Left lung (tissue), 10 donors: ENCODE results near the gene CREBBP. TPM values are rescaled to one million over a fixed set of nuclear protein-coding genes. Genes with fewer than 3 reads are reported as not detected.
"Not testable (repeated sequence)": the region's sequence is repeated elsewhere in the genome, so short reads cannot be mapped to it uniquely, and the experiment has no call there.

ENCODE experiments used
- ATAC-seq: fragments of 200-7000 bp; cut with Tn5 transposase; one replicate; pipeline ENCODE4 v1.9.1; 2020; ENCODE audit warnings: moderate library complexity
- DNase-seq, 4 donors: peaks; one replicate each; pipeline ENCODE4 v3.0.0-alpha.2; 2013 to 2020
- H3K27ac ChIP-seq, 2 donors: fragments of 200-600 bp; sonication (generic) in 1 of 2; one replicate each; pipeline versions ENCODE4 v1.5.0 to v1.8.0; 2020 to 2021
- H3K27me3 ChIP-seq, 2 donors: fragments of 200-600 bp; sonication (generic) in 1 of 2; one replicate each; pipeline versions ENCODE4 v1.5.0 to v1.8.0; 2020 to 2021
- H3K36me3 ChIP-seq, 2 donors: fragments of 200-600 bp; sonication (generic) in 1 of 2; one replicate each; pipeline versions ENCODE4 v1.5.0 to v1.8.0; 2020 to 2021
- H3K4me1 ChIP-seq, 2 donors: fragments of 200-600 bp; one replicate each; pipeline ENCODE4 v1.8.0; 2021
- H3K4me3 ChIP-seq, 2 donors: fragments of 200-600 bp; sonication (generic) in 1 of 2; one replicate each; pipeline versions ENCODE4 v1.5.0 to v1.8.0; 2020 to 2021; ENCODE audit warnings: mild to moderate bottlenecking in 1 of 2
- H3K9me3 ChIP-seq, 2 donors: fragments of 200-600 bp; sonication (generic) in 1 of 2; one replicate each; pipeline versions ENCODE4 v1.5.0 to v1.8.0; 2020 to 2021
- intact Hi-C, 2 donors: fragments of 100-400 bp; cut with DNase I; formaldehyde crosslinking; loops; one replicate each; pipeline versions ENCODE4 v1.11.2 to v1.14.2; 2022
- polyA plus RNA-seq, 6 donors: library from polyadenylated mRNA; unstranded; fragments of 120-200 nt; gene quantifications; one replicate each; pipeline ENCODE4 v1.2.1, GENCODE V29; 2013; ENCODE audit not compliant: insufficient read length in 6 of 6
- total RNA-seq, 2 donors: library from RNA; stranded (reverse); fragmentation: NEBNext Ultra II Directional; extraction: Animal tissue kit (Norgen Biotek cat#: 25700); gene quantifications; one replicate each; pipeline ENCODE4 v1.2.1, GENCODE V29; 2021
- TF ChIP-seq, protein P1 (sequence below), 2 donors: fragments of 200-600 bp; sonication (generic) in 1 of 2; IDR thresholded peaks; one replicate each; pipeline versions ENCODE4 v1.5.0 to v1.8.0; 2021; ENCODE audit warnings: antibody characterized with exemption in 2 of 2
- donor health status: DM: no; HTN: yes; CAD: no.
- donor health status: DM: no; HTN: no; CAD: no.

CREBBP gene
- total and polyA plus RNA-seq, 8 donors = 48.3 to 112 (median 104) TPM

DNA sequence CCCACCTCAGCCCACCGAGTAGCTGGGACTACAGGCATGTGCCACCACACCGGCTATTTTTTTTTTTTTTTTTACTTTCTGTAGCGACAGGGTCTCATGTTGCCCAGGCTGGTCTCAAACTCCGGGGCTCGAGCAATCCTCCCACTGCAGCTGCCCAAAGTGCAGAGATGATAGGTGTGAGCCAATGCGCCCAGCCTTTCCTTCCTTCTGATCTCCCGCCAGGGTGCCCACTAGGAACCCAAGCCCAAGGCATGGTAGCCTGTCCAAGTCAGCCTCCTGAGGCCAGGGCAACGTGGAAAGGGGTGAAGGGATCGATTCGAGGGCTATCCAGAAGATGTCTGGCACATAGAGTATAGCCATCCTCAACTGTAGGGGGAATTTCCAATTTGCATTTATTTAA is 9.6 kb upstream of the CREBBP start:
- ATAC-seq = no peak
- TF ChIP-seq, protein P1, sequence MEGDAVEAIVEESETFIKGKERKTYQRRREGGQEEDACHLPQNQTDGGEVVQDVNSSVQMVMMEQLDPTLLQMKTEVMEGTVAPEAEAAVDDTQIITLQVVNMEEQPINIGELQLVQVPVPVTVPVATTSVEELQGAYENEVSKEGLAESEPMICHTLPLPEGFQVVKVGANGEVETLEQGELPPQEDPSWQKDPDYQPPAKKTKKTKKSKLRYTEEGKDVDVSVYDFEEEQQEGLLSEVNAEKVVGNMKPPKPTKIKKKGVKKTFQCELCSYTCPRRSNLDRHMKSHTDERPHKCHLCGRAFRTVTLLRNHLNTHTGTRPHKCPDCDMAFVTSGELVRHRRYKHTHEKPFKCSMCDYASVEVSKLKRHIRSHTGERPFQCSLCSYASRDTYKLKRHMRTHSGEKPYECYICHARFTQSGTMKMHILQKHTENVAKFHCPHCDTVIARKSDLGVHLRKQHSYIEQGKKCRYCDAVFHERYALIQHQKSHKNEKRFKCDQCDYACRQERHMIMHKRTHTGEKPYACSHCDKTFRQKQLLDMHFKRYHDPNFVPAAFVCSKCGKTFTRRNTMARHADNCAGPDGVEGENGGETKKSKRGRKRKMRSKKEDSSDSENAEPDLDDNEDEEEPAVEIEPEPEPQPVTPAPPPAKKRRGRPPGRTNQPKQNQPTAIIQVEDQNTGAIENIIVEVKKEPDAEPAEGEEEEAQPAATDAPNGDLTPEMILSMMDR (IDR thresholded peaks at IDR 0.05) = no peak

DNA sequence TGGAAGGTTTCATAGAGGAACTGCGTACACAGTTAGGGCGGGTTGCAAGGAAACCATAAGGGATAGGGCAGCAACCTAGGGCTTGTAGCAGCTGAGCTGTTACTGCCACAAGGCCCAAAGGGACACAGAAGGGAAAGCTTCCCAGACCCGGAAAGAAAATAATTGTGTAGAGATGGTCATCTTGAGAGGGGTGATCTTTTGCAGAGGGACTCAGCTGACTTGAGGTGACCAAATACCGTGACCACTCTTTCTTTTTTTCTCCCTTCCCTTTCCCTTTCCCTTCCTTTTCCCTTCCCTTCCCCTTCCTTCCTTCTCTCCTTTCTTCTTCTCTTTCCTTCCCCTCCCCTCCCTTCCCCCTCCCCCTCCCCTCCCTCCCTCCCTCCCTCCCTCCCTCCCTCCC is 8.5 kb upstream of the CREBBP start:
- Histone ChIP-seq H3K27ac (no peak overlapping the region), H3K9me3 (no peaks in the 10 kb centered on the region), H3K36me3 (no peaks in the 10 kb centered on the region), H3K4me3 (no peak overlapping the region), H3K4me1 (no peaks in the 10 kb centered on the region), H3K27me3 (no peaks in the 10 kb centered on the region)
- intact Hi-C loops = no loop called here
- ATAC-seq (no peak), DNase-seq (no peak)
- TF ChIP-seq, protein P1 (IDR thresholded peaks at IDR 0.05) = no peak

More for the DNA sequence above, 9.6 kb upstream of the CREBBP start:
- Histone ChIP-seq H3K4me1 (no peaks in the 10 kb centered on the region), H3K4me3 (no peak overlapping the region), H3K9me3 (no peaks in the 10 kb centered on the region), H3K27ac (no peak overlapping the region), H3K27me3 (no peaks in the 10 kb centered on the region), H3K36me3 (no peaks in the 10 kb centered on the region)
- DNase-seq = no peak
- intact Hi-C loops = no loop called here

DNA sequence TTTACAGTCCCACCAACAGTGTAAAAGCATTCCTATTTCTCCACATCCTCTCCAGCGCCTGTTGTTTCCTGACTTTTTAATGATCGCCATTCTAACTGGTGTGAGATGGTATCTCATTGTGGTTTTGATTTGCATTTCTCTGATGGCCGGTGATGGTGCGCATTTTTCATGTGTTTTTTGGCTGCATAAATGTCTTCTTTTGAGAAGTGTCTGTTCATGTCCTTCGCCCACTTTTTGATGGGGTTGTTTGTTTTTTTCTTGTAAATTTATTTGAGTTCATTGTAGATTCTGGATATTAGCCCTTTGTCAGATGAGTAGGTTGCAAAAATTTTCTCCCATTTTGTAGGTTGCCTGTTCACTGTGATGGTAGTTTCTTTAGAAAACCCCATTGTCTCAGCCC is 5.5 kb upstream of the CREBBP start:
- H3K36me3 ChIP-seq, H3K27ac ChIP-seq, H3K9me3 ChIP-seq, H3K4me1 ChIP-seq, H3K4me3 ChIP-seq, intact Hi-C loops, ATAC-seq, DNase-seq, H3K27me3 ChIP-seq: not testable (repeated sequence)

DNA sequence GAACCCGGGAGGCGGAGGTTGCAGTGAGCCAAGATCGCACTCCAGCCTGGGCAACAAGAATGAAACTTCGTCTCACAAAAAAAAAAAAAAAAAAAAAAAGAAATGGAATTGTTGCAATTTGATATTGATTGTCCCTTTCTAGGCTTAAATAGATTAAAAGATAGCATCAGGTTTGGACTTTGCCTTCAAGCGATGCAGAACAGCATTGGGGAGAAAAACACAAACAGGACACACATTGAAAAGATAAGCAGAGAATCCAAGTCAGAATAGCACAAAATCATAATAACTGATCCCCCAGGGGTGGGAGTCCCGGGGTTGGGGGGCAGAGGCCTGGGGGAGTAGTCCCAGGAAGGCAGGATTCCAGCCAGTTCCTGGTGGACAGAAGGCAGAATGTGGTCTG is 3.9 kb upstream of the CREBBP start:
- ATAC-seq (no peak), DNase-seq (no peak)
- Histone ChIP-seq H3K4me3 (no peak overlapping the region), H3K9me3 (no peaks in the 10 kb centered on the region), H3K4me1 (peaks cover 6 to 8% of the 10 kb centered on the region in 2 donors), H3K27me3 (peaks cover 0 to 4% of the 10 kb centered on the region in 2 donors), H3K27ac (no peak overlapping the region), H3K36me3 (no peaks in the 10 kb centered on the region)
- intact Hi-C loops = no loop called here
- TF ChIP-seq, protein P1 (IDR thresholded peaks at IDR 0.05) = no peak

DNA sequence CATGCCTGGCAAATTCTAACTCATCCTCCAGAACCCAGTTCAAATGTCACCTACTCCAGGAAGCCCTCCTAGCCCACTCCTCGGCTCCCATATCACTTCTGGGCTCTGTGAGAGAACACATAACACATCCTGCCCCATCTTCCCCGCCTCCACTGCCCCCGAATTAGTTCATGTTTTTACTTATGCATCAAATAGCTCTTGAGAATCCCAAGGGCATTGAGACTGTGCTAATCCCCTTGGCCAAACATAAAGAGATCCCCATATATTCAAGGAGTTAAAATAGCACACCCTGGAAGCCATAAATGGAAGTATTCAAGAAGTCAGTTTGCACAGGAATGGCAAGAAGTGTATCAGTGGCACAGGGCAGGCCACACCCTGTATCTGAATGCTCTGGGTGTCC is 2.0 kb upstream of the CREBBP start:
- Histone ChIP-seq H3K27me3 (peaks cover 0 to 4% of the 10 kb centered on the region in 2 donors), H3K9me3 (no peaks in the 10 kb centered on the region), H3K4me3 (no peak overlapping the region), H3K36me3 (no peaks in the 10 kb centered on the region), H3K4me1 (peaks cover 15 to 20% of the 10 kb centered on the region in 2 donors), H3K27ac (no peak overlapping the region)
- no peak for ATAC-seq
- TF ChIP-seq, protein P1 (IDR thresholded peaks at IDR 0.05) = no peak
- no peak for DNase-seq
- intact Hi-C loops = no loop called here

DNA sequence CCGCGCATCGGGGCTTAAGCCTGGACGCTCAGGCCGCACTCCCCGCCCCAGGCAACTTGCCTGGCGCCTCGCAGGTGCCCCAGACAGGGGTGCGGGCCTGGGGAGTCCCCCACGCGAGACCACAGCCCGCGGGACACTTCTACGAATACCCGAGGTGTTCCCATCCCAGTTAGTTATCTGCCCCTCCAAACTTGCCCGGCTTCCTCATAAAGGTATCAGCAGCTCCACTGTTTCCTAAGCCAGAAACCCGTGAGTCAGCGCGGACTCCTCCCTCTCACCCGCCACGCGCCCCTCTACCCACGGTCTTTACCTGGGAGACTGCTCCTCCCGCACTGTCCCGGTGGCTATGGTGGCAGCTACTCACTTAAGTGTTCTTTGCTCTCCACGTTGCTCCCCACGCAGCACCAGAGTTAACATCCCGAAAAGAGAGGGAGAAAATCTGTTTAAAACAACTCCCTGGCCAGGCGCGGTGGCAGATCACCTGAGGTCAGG is 1.0 kb upstream of the CREBBP start:
- intact Hi-C loops = no loop called here
- TF ChIP-seq, protein P1 (IDR thresholded peaks at IDR 0.05) = no peak
- no peak overlapping the region for H3K27ac ChIP-seq
- H3K4me3 ChIP-seq = peak overlapping the region; percentile 68 to 90
- H3K36me3 ChIP-seq = no peaks in the 10 kb centered on the region
- H3K27me3 ChIP-seq = peaks cover 0 to 4% of the 10 kb centered on the region in 2 donors
- no peaks in the 10 kb centered on the region for H3K9me3 ChIP-seq
- H3K4me1 ChIP-seq = peaks cover 25 to 30% of the 10 kb centered on the region in 2 donors
- ATAC-seq = no peak
- no peak for DNase-seq
